Measurements from ENCODE around the gene BCORL1. TPM values are rescaled to one million over a fixed set of nuclear protein-coding genes. Genes with fewer than 3 reads are reported as not detected.

The BCORL1 gene
- total and polyA plus RNA-seq, 4 donors, result 4.8 to 15.5 (median 9.5) TPM

- Histone ChIP-seq H3K9me3 (ENCODE audit: control insufficient read depth, insufficient read depth, low read length) (no peaks in the 10 kb centered on the region), H3K4me1 (ENCODE audit: control insufficient read depth, insufficient read depth, low read length) (peaks cover 25% of the 10 kb centered on the region), H3K36me3 (ENCODE audit: control insufficient read depth, insufficient read depth, low read length) (no peaks in the 10 kb centered on the region), H3K27me3 (ENCODE audit: control insufficient read depth, insufficient read depth, low read length) (peaks cover 20% of the 10 kb centered on the region), H3K4me3 (ENCODE audit: low read depth, low read length) (no peak overlapping the region), H3K27ac (ENCODE audit: low read depth, low read length) (no peak overlapping the region)
- DNase-seq (ENCODE audit: low read depth in 4 of 6, low spot score in 6 of 6), result no peak
- 34% methylated on average over 18 of the region's 18 CpGs for WGBS (ENCODE audit: insufficient coverage)
Measured at GRCh38 chrX:129953334-129953648, 29.1 kb upstream of the BCORL1 start.

GRCh38 chrX:129953881-129954280 lies 28.6 kb upstream of the BCORL1 start:
- Histone ChIP-seq H3K9me3 (ENCODE audit: control insufficient read depth, insufficient read depth, low read length) (no peaks in the 10 kb centered on the region), H3K27me3 (ENCODE audit: control insufficient read depth, insufficient read depth, low read length) (peaks cover 20% of the 10 kb centered on the region), H3K4me3 (ENCODE audit: low read depth, low read length) (no peak overlapping the region), H3K4me1 (ENCODE audit: control insufficient read depth, insufficient read depth, low read length) (peaks cover 25% of the 10 kb centered on the region), H3K36me3 (ENCODE audit: control insufficient read depth, insufficient read depth, low read length) (no peaks in the 10 kb centered on the region), H3K27ac (ENCODE audit: low read depth, low read length) (no peak overlapping the region)
- DNase-seq (ENCODE audit: low read depth in 4 of 6, low spot score in 6 of 6), result no peak
- no CpG with 5 or more reads among the region's 4 CpGs for WGBS (ENCODE audit: insufficient coverage)

GRCh38 chrX:129954804-129955203 lies 27.6 kb upstream of the BCORL1 start:
- Histone ChIP-seq H3K9me3 (ENCODE audit: control insufficient read depth, insufficient read depth, low read length) (no peaks in the 10 kb centered on the region), H3K4me1 (ENCODE audit: control insufficient read depth, insufficient read depth, low read length) (peaks cover 32% of the 10 kb centered on the region), H3K4me3 (ENCODE audit: low read depth, low read length) (no peak overlapping the region), H3K27ac (ENCODE audit: low read depth, low read length) (no peak overlapping the region), H3K27me3 (ENCODE audit: control insufficient read depth, insufficient read depth, low read length) (peaks cover 23% of the 10 kb centered on the region), H3K36me3 (ENCODE audit: control insufficient read depth, insufficient read depth, low read length) (no peaks in the 10 kb centered on the region)
- WGBS (ENCODE audit: insufficient coverage), result no CpG with 5 or more reads among the region's 3 CpGs
- no peak for DNase-seq (ENCODE audit: low read depth in 4 of 6, low spot score in 6 of 6)

- peaks cover 23% of the 10 kb centered on the region for H3K27me3 ChIP-seq (ENCODE audit: control insufficient read depth, insufficient read depth, low read length)
- H3K9me3 ChIP-seq (ENCODE audit: control insufficient read depth, insufficient read depth, low read length), result no peaks in the 10 kb centered on the region
- WGBS (ENCODE audit: insufficient coverage), result 61% methylated on average over 2 of the region's 3 CpGs
- H3K4me1 ChIP-seq (ENCODE audit: control insufficient read depth, insufficient read depth, low read length), result peaks cover 32% of the 10 kb centered on the region
- no peak overlapping the region for H3K27ac ChIP-seq (ENCODE audit: low read depth, low read length)
- DNase-seq (ENCODE audit: low read depth in 4 of 6, low spot score in 6 of 6), result no peak
- H3K36me3 ChIP-seq (ENCODE audit: control insufficient read depth, insufficient read depth, low read length), result no peaks in the 10 kb centered on the region
- no peak overlapping the region for H3K4me3 ChIP-seq (ENCODE audit: low read depth, low read length)
Measured at GRCh38 chrX:129955682-129956081, 26.8 kb upstream of the BCORL1 start.

GRCh38 chrX:129956145-129956544 lies 26.3 kb upstream of the BCORL1 start:
- Histone ChIP-seq H3K27me3 (ENCODE audit: control insufficient read depth, insufficient read depth, low read length) (peaks cover 25% of the 10 kb centered on the region), H3K4me3 (ENCODE audit: low read depth, low read length) (no peak overlapping the region)
- 89% methylated on average over 6 of the region's 10 CpGs for WGBS (ENCODE audit: insufficient coverage)

GRCh38 chrX:129956765-129957164 lies 25.7 kb upstream of the BCORL1 start:
- whole genome bisulfite sequencing (ENCODE audit: insufficient coverage), result 19% methylated on average over 11 of the region's 20 CpGs
- H3K9me3 ChIP-seq (ENCODE audit: control insufficient read depth, insufficient read depth, low read length), result no peaks in the 10 kb centered on the region
- H3K36me3 ChIP-seq (ENCODE audit: control insufficient read depth, insufficient read depth, low read length), result no peaks in the 10 kb centered on the region
- H3K4me3 ChIP-seq (ENCODE audit: low read depth, low read length), result peak overlapping the region; percentile 31
- no peak overlapping the region for H3K27ac ChIP-seq (ENCODE audit: low read depth, low read length)
- H3K4me1 ChIP-seq (ENCODE audit: control insufficient read depth, insufficient read depth, low read length), result peaks cover 39% of the 10 kb centered on the region
- peaks cover 25% of the 10 kb centered on the region for H3K27me3 ChIP-seq (ENCODE audit: control insufficient read depth, insufficient read depth, low read length)
- no peak for DNase-seq (ENCODE audit: low read depth in 4 of 6, low spot score in 6 of 6)

More at GRCh38 chrX:129956145-129956544, 26.3 kb upstream of the BCORL1 start:
- Histone ChIP-seq H3K27ac (ENCODE audit: low read depth, low read length) (no peak overlapping the region), H3K4me1 (ENCODE audit: control insufficient read depth, insufficient read depth, low read length) (peaks cover 36% of the 10 kb centered on the region), H3K9me3 (ENCODE audit: control insufficient read depth, insufficient read depth, low read length) (no peaks in the 10 kb centered on the region), H3K36me3 (ENCODE audit: control insufficient read depth, insufficient read depth, low read length) (no peaks in the 10 kb centered on the region)
- DNase-seq (ENCODE audit: low read depth in 4 of 6, low spot score in 6 of 6), result no peak

- DNase-seq (ENCODE audit: low read depth in 4 of 6, low spot score in 6 of 6), result peak in 2 of 6 donors; percentile 56 to 62
- Histone ChIP-seq H3K27ac (ENCODE audit: low read depth, low read length) (peak overlapping the region; percentile 30), H3K4me1 (ENCODE audit: control insufficient read depth, insufficient read depth, low read length) (peaks cover 33% of the 10 kb centered on the region), H3K4me3 (ENCODE audit: low read depth, low read length) (peak overlapping the region; percentile 38), H3K36me3 (ENCODE audit: control insufficient read depth, insufficient read depth, low read length) (no peaks in the 10 kb centered on the region), H3K9me3 (ENCODE audit: control insufficient read depth, insufficient read depth, low read length) (no peaks in the 10 kb centered on the region), H3K27me3 (ENCODE audit: control insufficient read depth, insufficient read depth, low read length) (peaks cover 22% of the 10 kb centered on the region)
- WGBS (ENCODE audit: insufficient coverage), result 31% methylated on average over 47 of the region's 56 CpGs
Measured at GRCh38 chrX:129957241-129958082, 25.0 kb upstream of the BCORL1 start.

- WGBS (ENCODE audit: insufficient coverage), result 56% methylated on average over 6 of the region's 7 CpGs
- H3K27me3 ChIP-seq (ENCODE audit: control insufficient read depth, insufficient read depth, low read length), result peaks cover 18% of the 10 kb centered on the region
- no peak overlapping the region for H3K4me3 ChIP-seq (ENCODE audit: low read depth, low read length)
- no peaks in the 10 kb centered on the region for H3K9me3 ChIP-seq (ENCODE audit: control insufficient read depth, insufficient read depth, low read length)
- H3K27ac ChIP-seq (ENCODE audit: low read depth, low read length), result no peak overlapping the region
- no peak for DNase-seq (ENCODE audit: low read depth in 4 of 6, low spot score in 6 of 6)
- H3K36me3 ChIP-seq (ENCODE audit: control insufficient read depth, insufficient read depth, low read length), result no peaks in the 10 kb centered on the region
- H3K4me1 ChIP-seq (ENCODE audit: control insufficient read depth, insufficient read depth, low read length), result peaks cover 27% of the 10 kb centered on the region
Measured at GRCh38 chrX:129958083-129958465, 24.4 kb upstream of the BCORL1 start.

- no peaks in the 10 kb centered on the region for H3K36me3 ChIP-seq (ENCODE audit: control insufficient read depth, insufficient read depth, low read length)
- H3K27ac ChIP-seq (ENCODE audit: low read depth, low read length), result no peak overlapping the region
- no peak overlapping the region for H3K4me3 ChIP-seq (ENCODE audit: low read depth, low read length)
- H3K9me3 ChIP-seq (ENCODE audit: control insufficient read depth, insufficient read depth, low read length), result no peaks in the 10 kb centered on the region
- DNase-seq (ENCODE audit: low read depth in 4 of 6, low spot score in 6 of 6), result no peak
- WGBS (ENCODE audit: insufficient coverage), result 43% methylated on average over 4 of the region's 13 CpGs
- peaks cover 15% of the 10 kb centered on the region for H3K27me3 ChIP-seq (ENCODE audit: control insufficient read depth, insufficient read depth, low read length)
- H3K4me1 ChIP-seq (ENCODE audit: control insufficient read depth, insufficient read depth, low read length), result peaks cover 24% of the 10 kb centered on the region
Measured at GRCh38 chrX:129958814-129959492, 23.5 kb upstream of the BCORL1 start.

GRCh38 chrX:129959493-129959832 lies 23.0 kb upstream of the BCORL1 start:
- no peak overlapping the region for H3K27ac ChIP-seq (ENCODE audit: low read depth, low read length)
- peaks cover 24% of the 10 kb centered on the region for H3K4me1 ChIP-seq (ENCODE audit: control insufficient read depth, insufficient read depth, low read length)
- peak in 2 of 6 donors; percentile 23 to 39 for DNase-seq (ENCODE audit: low read depth in 4 of 6, low spot score in 6 of 6)
- WGBS (ENCODE audit: insufficient coverage), result 18% methylated on average over 19 of the region's 19 CpGs
- H3K9me3 ChIP-seq (ENCODE audit: control insufficient read depth, insufficient read depth, low read length), result no peaks in the 10 kb centered on the region
- no peak overlapping the region for H3K4me3 ChIP-seq (ENCODE audit: low read depth, low read length)
- peaks cover 15% of the 10 kb centered on the region for H3K27me3 ChIP-seq (ENCODE audit: control insufficient read depth, insufficient read depth, low read length)
- no peaks in the 10 kb centered on the region for H3K36me3 ChIP-seq (ENCODE audit: control insufficient read depth, insufficient read depth, low read length)

Data from spinal cord (tissue), 10 donors.